ENCODE data around the gene TRMT5. TPM values are rescaled to one million over a fixed set of nuclear protein-coding genes. Genes with fewer than 3 reads are reported as not detected.

The TRMT5 gene
- total and polyA plus RNA-seq, 2 donors (not counting 3 experiments of a cell fraction or from before 2014, with no cell fraction given): 2.4 to 12.6 TPM

DNA sequence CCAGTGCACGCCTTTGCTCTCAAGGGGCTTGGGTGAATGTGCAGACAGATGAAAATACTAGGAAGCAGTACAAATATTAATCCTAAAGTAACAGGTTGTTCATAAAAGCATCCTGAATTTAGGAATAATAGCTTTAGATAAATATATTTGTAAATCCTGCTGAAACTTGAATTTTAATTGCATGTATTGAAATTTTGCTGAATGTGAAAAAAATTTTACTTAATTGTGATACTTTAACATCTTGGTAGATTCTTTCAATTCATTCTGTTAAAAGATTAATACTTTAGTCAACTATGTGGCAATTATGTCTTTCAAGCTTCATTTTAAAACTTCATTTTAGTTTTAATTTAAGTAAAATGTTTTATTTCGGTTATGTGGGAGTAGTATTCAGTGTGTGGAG lies 5.6 kb upstream of the TRMT5 start:
- Histone ChIP-seq H3K36me3 (ENCODE audit: control insufficient read depth in 2 of 2, extremely low read depth in 1 of 2, insufficient read depth in 2 of 2, low read length in 2 of 2) (peaks cover 10% of the 10 kb centered on the region in 2 experiments), H3K4me1 (ENCODE audit: control insufficient read depth, extremely low read depth, insufficient read depth, low read length) (peaks cover 15% of the 10 kb centered on the region), H3K9me1 (replicated peaks; ENCODE audit: control insufficient read depth, extremely low read depth, insufficient read depth, low read length) (no peaks in the 10 kb centered on the region), H3K9ac (replicated peaks; ENCODE audit: extremely low read depth, insufficient read depth, low read length) (no peak overlapping the region), H2AFZ (ENCODE audit: low read depth, low read length) (no peak overlapping the region), H4K20me1 (replicated peaks; ENCODE audit: control insufficient read depth, extremely low read depth, insufficient read depth, low read length) (no peaks in the 10 kb centered on the region), H3K79me2 (ENCODE audit: control insufficient read depth, insufficient read depth, low read length) (peaks cover 5% of the 10 kb centered on the region), H3K9me3 (replicated peaks; ENCODE audit: control insufficient read depth, insufficient read depth, low read length) (no peaks in the 10 kb centered on the region), H3K27me3 (ENCODE audit: control insufficient read depth in 2 of 2, insufficient read depth in 2 of 2, low read length in 2 of 2) (no peaks in the 10 kb centered on the region), H3K27ac (ENCODE audit: insufficient read depth, low read depth, low read length) (no peak overlapping the region), H3K4me3 (replicated peaks in 1 of 3; ENCODE audit: insufficient read depth in 1 of 3, low read depth in 1 of 3, low read length in 3 of 3) (no peak overlapping the region), H3K4me2 (ENCODE audit: insufficient read depth, low read length) (no peak overlapping the region)
- intact Hi-C loops (cut with micrococcal nuclease) (no loop called here), dilution Hi-C loops (cut with MboI; ENCODE audit: extremely low pct_ligation_motif_present, low sequenced_read_pairs) (no loop called here)
- BruUV-seq (replicated peaks): no TSS peak
- ChIA-PET CTCF (no interaction called here), POLR2A (no interaction called here)
- DNase-seq (ENCODE audit: low read depth, low spot score): no peak
- FAIRE-seq: no peak
- TF ChIP-seq, protein P1, sequence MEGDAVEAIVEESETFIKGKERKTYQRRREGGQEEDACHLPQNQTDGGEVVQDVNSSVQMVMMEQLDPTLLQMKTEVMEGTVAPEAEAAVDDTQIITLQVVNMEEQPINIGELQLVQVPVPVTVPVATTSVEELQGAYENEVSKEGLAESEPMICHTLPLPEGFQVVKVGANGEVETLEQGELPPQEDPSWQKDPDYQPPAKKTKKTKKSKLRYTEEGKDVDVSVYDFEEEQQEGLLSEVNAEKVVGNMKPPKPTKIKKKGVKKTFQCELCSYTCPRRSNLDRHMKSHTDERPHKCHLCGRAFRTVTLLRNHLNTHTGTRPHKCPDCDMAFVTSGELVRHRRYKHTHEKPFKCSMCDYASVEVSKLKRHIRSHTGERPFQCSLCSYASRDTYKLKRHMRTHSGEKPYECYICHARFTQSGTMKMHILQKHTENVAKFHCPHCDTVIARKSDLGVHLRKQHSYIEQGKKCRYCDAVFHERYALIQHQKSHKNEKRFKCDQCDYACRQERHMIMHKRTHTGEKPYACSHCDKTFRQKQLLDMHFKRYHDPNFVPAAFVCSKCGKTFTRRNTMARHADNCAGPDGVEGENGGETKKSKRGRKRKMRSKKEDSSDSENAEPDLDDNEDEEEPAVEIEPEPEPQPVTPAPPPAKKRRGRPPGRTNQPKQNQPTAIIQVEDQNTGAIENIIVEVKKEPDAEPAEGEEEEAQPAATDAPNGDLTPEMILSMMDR (IDR thresholded peaks at IDR 0.05; ENCODE audit: extremely low read depth in 1 of 2, insufficient read depth in 1 of 2, low read depth in 1 of 2, low read length in 2 of 2): no peak
- TF ChIP-seq MYC (IDR thresholded peaks at IDR 0.05; ENCODE audit: low read depth, low read length): no peak
- no peak for TF ChIP-seq JUN (IDR thresholded peaks at IDR 0.05; ENCODE audit: borderline replicate concordance, insufficient read depth, insufficient read length, low read depth)
- TF ChIP-seq POLR2A (IDR thresholded peaks at IDR 0.05; ENCODE audit: low read depth, low read length): no peak
- TF ChIP-seq FOS (IDR thresholded peaks at IDR 0.05; ENCODE audit: borderline replicate concordance, insufficient read depth, low read length): no peak
- no peak for TF ChIP-seq GATA2 (IDR thresholded peaks at IDR 0.05; ENCODE audit: insufficient read depth, insufficient read length, low read depth, low read length)
- TF ChIP-seq, protein P2, sequence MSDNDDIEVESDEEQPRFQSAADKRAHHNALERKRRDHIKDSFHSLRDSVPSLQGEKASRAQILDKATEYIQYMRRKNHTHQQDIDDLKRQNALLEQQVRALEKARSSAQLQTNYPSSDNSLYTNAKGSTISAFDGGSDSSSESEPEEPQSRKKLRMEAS (IDR thresholded peaks at IDR 0.05; ENCODE audit: insufficient read depth, insufficient read length): no peak
- no peak for TF ChIP-seq EZH2 (IDR thresholded peaks at IDR 0.05; ENCODE audit: borderline replicate concordance, low read depth, low read length, severe bottlenecking)
- no peak for TF ChIP-seq POLR2AphosphoS5 (IDR thresholded peaks at IDR 0.05; ENCODE audit: insufficient read depth, low read depth, low read length)

Measured in endothelial cell of umbilical vein (primary cell).